Panc1 (cell line): ENCODE data around the gene KRTAP10-11. TPM values are rescaled to one million over a fixed set of nuclear protein-coding genes. Genes with fewer than 3 reads are reported as not detected.

ENCODE experiments used
- ATAC-seq: fragments of 200-7000 bp; cut with Tn5 transposase; 2 replicates; pipeline ENCODE4 v1.9.1; 2020; ENCODE audit warnings: mild to moderate bottlenecking, moderate library complexity
- BruUV-seq: library from RNA; stranded (reverse); fragments of 400-500 nt; replicated peaks from 2 replicates; lab custom pipeline; 2021; lab: Mats Ljungman, UMichigan
- CTCF ChIA-PET: fragments of 300-600 bp; sonication (Branson Sonifier 250); formaldehyde crosslinking; loops from one replicate; lab custom pipeline; 2022; ENCODE audit warnings: antibody characterized with exemption; lab: Charles Lee
- POLR2A ChIA-PET: fragments of 300-600 bp; sonication (Branson Sonifier 250); formaldehyde crosslinking; loops from one replicate; lab custom pipeline; 2022; ENCODE audit warnings: antibody characterized with exemption; lab: Charles Lee
- DNase-seq: peaks from one replicate; pipeline ENCODE4 v3.0.0-alpha.2; 2010; ENCODE audit warnings: low read depth, low spot score
- H3K27ac ChIP-seq: 2 replicates; pipeline ENCODE4 v1.5.1; 2011; ENCODE audit warnings: mild to moderate bottlenecking, low read length, inconsistent platforms
- H3K27me3 ChIP-seq: fragments of 200-500 bp; sonication (Bioruptor generic); 2 replicates; pipeline ENCODE4 v1.6.0; 2014; ENCODE audit warnings: low read length, inconsistent platforms; ENCODE audit not compliant: control insufficient read depth, insufficient read depth
- H3K36me3 ChIP-seq: fragments of 200-500 bp; sonication (Bioruptor generic); 2 replicates; pipeline ENCODE4 v1.5.1; 2014; ENCODE audit warnings: inconsistent platforms, mild to moderate bottlenecking, low read length, moderate library complexity; ENCODE audit not compliant: control insufficient read depth, insufficient read depth
- H3K4me1 ChIP-seq: 2 replicates; pipeline ENCODE4 v1.5.1; 2011; ENCODE audit warnings: inconsistent platforms, mild to moderate bottlenecking, low read length, moderate library complexity; ENCODE audit not compliant: control insufficient read depth, insufficient read depth
- H3K4me3 ChIP-seq, 2 experiments: 2 replicates each; pipeline ENCODE4 v1.5.1; 2011 to 2012; ENCODE audit warnings: low read depth in 2 of 2, low read length in 2 of 2, mild to moderate bottlenecking in 2 of 2, inconsistent platforms in 1 of 2, moderate library complexity in 1 of 2
- H3K9me3 ChIP-seq: fragments of 200-500 bp; sonication (Bioruptor generic); 2 replicates; pipeline ENCODE4 v1.5.1; 2014; ENCODE audit warnings: low read depth, mild to moderate bottlenecking, inconsistent platforms, low read length, moderate library complexity; ENCODE audit not compliant: control insufficient read depth, insufficient read depth
- CTCF ChIP-seq: fragments of 450-650 bp; IDR thresholded peaks from 2 replicates; pipeline ENCODE4 v1.5.1; 2017; ENCODE audit warnings: mild to moderate bottlenecking
- POLR2AphosphoS5 ChIP-seq: IDR thresholded peaks from 2 replicates; pipeline ENCODE4 v1.6.1; 2012; ENCODE audit warnings: mild to moderate bottlenecking, low read depth, low read length, moderate library complexity
- REST ChIP-seq, 2 experiments: IDR thresholded peaks; 2 replicates each; pipeline ENCODE4 v1.6.1; 2011 to 2012; ENCODE audit warnings: low read depth in 2 of 2, control low read depth in 1 of 2, low read length in 1 of 2, mild to moderate bottlenecking in 1 of 2, moderate library complexity in 1 of 2; ENCODE audit not compliant: insufficient read depth in 1 of 2
- SIN3A ChIP-seq: IDR thresholded peaks from 2 replicates; pipeline ENCODE4 v1.6.1; 2012; ENCODE audit warnings: low read depth, mild to moderate bottlenecking, low read length, moderate library complexity, borderline replicate concordance; ENCODE audit not compliant: insufficient read depth
- TCF7L2 ChIP-seq: IDR thresholded peaks from 2 replicates; pipeline ENCODE4 v1.6.1; 2011; ENCODE audit warnings: mild to moderate bottlenecking, low read depth, low read length, inconsistent platforms
- in situ Hi-C: cut with HindIII; loops from 2 replicates; pipeline ENCODE4 v1.10.0; 2016; ENCODE audit warnings: low sequenced_read_pairs, low pct_unique_long_range_greater_than_20kb
- intact Hi-C: fragments of 100-400 bp; cut with micrococcal nuclease; formaldehyde crosslinking; loops from one replicate; pipeline ENCODE4 v1.10.0; 2022; ENCODE audit not compliant: unreplicated experiment
- total RNA-seq: library from RNA; stranded (reverse); gene quantifications from one replicate; pipeline ENCODE4 v1.2.1, GENCODE V29; 2021; ENCODE audit not compliant: unreplicated experiment

The KRTAP10-11 gene
- total RNA-seq, 1 experiment from 2014 or later = not detected

- no peaks in the 10 kb centered on the region for H3K4me1 ChIP-seq
- H3K27ac ChIP-seq = no peak overlapping the region
- DNase-seq = no peak
- TF ChIP-seq TCF7L2 (no peak), REST (IDR thresholded peaks at IDR 0.05; ENCODE audit: insufficient read depth in 1 of 2, low read depth in 2 of 2, low read length in 1 of 2) (no peak)
- H3K27me3 ChIP-seq = no peaks in the 10 kb centered on the region
- H3K36me3 ChIP-seq = no peaks in the 10 kb centered on the region
- no peaks in the 10 kb centered on the region; the same call in 1 of the 2 replicates for H3K9me3 ChIP-seq
- intact Hi-C loops = no loop called here
- H3K4me3 ChIP-seq = no peak overlapping the region
- POLR2A ChIA-PET = no interaction called here
- in situ Hi-C loops = no loop called here
- CTCF ChIA-PET = no interaction called here
- no TSS peak for BruUV-seq
- no peak for ATAC-seq
These were observed 31.2 kb upstream of the KRTAP10-11 start for GRCh38 chr21:44614961-44615391.

DNA sequence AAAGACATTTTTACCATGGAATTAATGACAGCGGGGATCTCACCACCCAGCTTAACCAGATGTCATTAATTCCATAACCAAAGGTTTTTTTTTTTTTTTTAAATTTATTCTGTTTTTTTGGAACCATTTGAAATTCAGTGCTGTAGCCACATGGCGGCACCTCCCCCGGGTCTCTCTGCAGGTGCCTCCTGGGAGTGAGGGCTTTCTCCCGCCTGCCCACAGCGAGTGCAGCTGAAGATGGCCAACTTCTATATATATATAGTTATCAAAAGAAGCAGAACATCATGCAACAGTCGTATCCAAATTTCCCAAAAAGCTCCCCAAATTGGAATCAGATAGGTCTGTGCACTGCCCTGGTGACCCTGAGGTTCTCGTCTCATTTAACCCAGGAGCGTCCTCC, 30.7 kb upstream of the KRTAP10-11 start:
- no peak for ATAC-seq
- Histone ChIP-seq H3K27ac (no peak overlapping the region), H3K4me1 (no peaks in the 10 kb centered on the region), H3K9me3 (no peaks in the 10 kb centered on the region; the same call in 1 of the 2 replicates), H3K4me3 (no peak overlapping the region), H3K36me3 (no peaks in the 10 kb centered on the region), H3K27me3 (no peaks in the 10 kb centered on the region)
- POLR2A ChIA-PET = no interaction called here
- intact Hi-C loops (no loop called here), in situ Hi-C loops (no loop called here)
- no peak for DNase-seq
- no peak for TF ChIP-seq TCF7L2
- no peak for TF ChIP-seq SIN3A
- TF ChIP-seq CTCF = no peak
- no peak for TF ChIP-seq POLR2AphosphoS5
- no peak for TF ChIP-seq REST (IDR thresholded peaks at IDR 0.05; ENCODE audit: insufficient read depth in 1 of 2, low read depth in 2 of 2, low read length in 1 of 2)
- BruUV-seq = no TSS peak
- CTCF ChIA-PET = no interaction called here
